ENCODE results near the gene TSPAN13.

The TSPAN13 gene

GRCh38 chr7:16729541-16729940 is 24.0 kb upstream of the TSPAN13 start:
- no peak for TF ChIP-seq CTCF (conservative IDR thresholded peaks at IDR 0.05; ENCODE audit: low read length)

GRCh38 chr7:16730937-16731336 is 22.6 kb upstream of the TSPAN13 start:
- TF ChIP-seq CTCF (conservative IDR thresholded peaks at IDR 0.05; ENCODE audit: low read length): no peak
- no peak for DNase-seq (ENCODE audit: low read depth)
- H3K4me3 ChIP-seq (ENCODE audit: low read length): no peak overlapping the region

More at GRCh38 chr7:16729541-16729940, 24.0 kb upstream of the TSPAN13 start:
- DNase-seq (ENCODE audit: low read depth): no peak
- H3K4me3 ChIP-seq (ENCODE audit: low read length): no peak overlapping the region

GRCh38 chr7:16732828-16733227 is 20.7 kb upstream of the TSPAN13 start:
- no peak for TF ChIP-seq CTCF (conservative IDR thresholded peaks at IDR 0.05; ENCODE audit: low read length)
- no peak overlapping the region for H3K4me3 ChIP-seq (ENCODE audit: low read length)
- no peak for DNase-seq (ENCODE audit: low read depth)

GRCh38 chr7:16734148-16734726 is 19.3 kb upstream of the TSPAN13 start:
- no peak for TF ChIP-seq CTCF (conservative IDR thresholded peaks at IDR 0.05; ENCODE audit: low read length)
- H3K4me3 ChIP-seq (ENCODE audit: low read length): no peak overlapping the region
- DNase-seq (ENCODE audit: low read depth): no peak

GRCh38 chr7:16735020-16735419 is 18.5 kb upstream of the TSPAN13 start:
- DNase-seq (ENCODE audit: low read depth): no peak
- no peak overlapping the region for H3K4me3 ChIP-seq (ENCODE audit: low read length)
- no peak for TF ChIP-seq CTCF (conservative IDR thresholded peaks at IDR 0.05; ENCODE audit: low read length)

GRCh38 chr7:16738011-16738688 is 15.4 kb upstream of the TSPAN13 start:
- no peak for TF ChIP-seq CTCF (conservative IDR thresholded peaks at IDR 0.05; ENCODE audit: low read length)
- H3K4me3 ChIP-seq (ENCODE audit: low read length): no peak overlapping the region
- DNase-seq (ENCODE audit: low read depth): no peak

All from AG10803 (cell line).